Nephron (organoid): ENCODE measurements around the gene SYS1.

Experiments
- H3K27ac Mint-ChIP-seq, 3 experiments: 2 replicates each; pipeline ENCODE4 v1.8.0; 2020; ENCODE audit warnings: mixed read lengths in 3 of 3, mild to moderate bottlenecking in 2 of 3, moderate library complexity in 1 of 3
- H3K27me3 Mint-ChIP-seq: 2 replicates; pipeline ENCODE4 v1.8.0; 2021; ENCODE audit warnings: low read depth, mild to moderate bottlenecking, moderate library complexity, mixed read lengths
- H3K36me3 Mint-ChIP-seq: 2 replicates; pipeline ENCODE4 v1.8.0; 2020; ENCODE audit warnings: low read depth, mixed read lengths
- H3K4me1 Mint-ChIP-seq: 2 replicates; pipeline ENCODE4 v1.8.0; 2020; ENCODE audit warnings: mixed read lengths
- H3K4me3 Mint-ChIP-seq, 3 experiments: 2 replicates each; pipeline ENCODE4 v1.8.0; 2020; ENCODE audit warnings: mild to moderate bottlenecking in 3 of 3, mixed read lengths in 3 of 3, moderate library complexity in 2 of 3
- H3K9me3 Mint-ChIP-seq: 2 replicates; pipeline ENCODE4 v1.8.0; 2020; ENCODE audit warnings: mixed read lengths
- CTCF ChIP-seq, 3 experiments: fragments of 200-600 bp; sonication (generic); IDR thresholded peaks; one replicate each; pipeline ENCODE4 v1.5.0; 2021; ENCODE audit warnings: antibody characterized with exemption in 3 of 3; ENCODE audit not compliant: unreplicated experiment in 3 of 3

Gene SYS1

GRCh38 chr20:45365444-45365970 is 2.6 kb downstream of the SYS1 start:
- H3K9me3 Mint-ChIP-seq = no peaks in the 10 kb centered on the region
- TF ChIP-seq CTCF (IDR thresholded peaks at IDR 0.05; ENCODE audit: unreplicated experiment in 3 of 3) = no peak
- no peaks in the 10 kb centered on the region for H3K27me3 Mint-ChIP-seq
- peak overlapping the region; percentile 75 to 95 (median 76) for H3K4me3 Mint-ChIP-seq
- H3K27ac Mint-ChIP-seq = no peak overlapping the region
- H3K36me3 Mint-ChIP-seq = peaks cover 33% of the 10 kb centered on the region
- H3K4me1 Mint-ChIP-seq = peaks cover 14% of the 10 kb centered on the region

GRCh38 chr20:45366192-45366591 is 3.2 kb downstream of the SYS1 start:
- H3K4me1 Mint-ChIP-seq = peaks cover 14% of the 10 kb centered on the region
- no peak overlapping the region for H3K27ac Mint-ChIP-seq
- TF ChIP-seq CTCF (IDR thresholded peaks at IDR 0.05; ENCODE audit: unreplicated experiment in 3 of 3) = no peak
- no peak overlapping the region for H3K4me3 Mint-ChIP-seq
- no peaks in the 10 kb centered on the region for H3K9me3 Mint-ChIP-seq
- H3K27me3 Mint-ChIP-seq = no peaks in the 10 kb centered on the region
- peaks cover 33% of the 10 kb centered on the region for H3K36me3 Mint-ChIP-seq

GRCh38 chr20:45366631-45367030 is 3.7 kb downstream of the SYS1 start:
- H3K4me3 Mint-ChIP-seq = no peak overlapping the region

GRCh38 chr20:45367126-45367525 is 4.2 kb downstream of the SYS1 start:
- no peaks in the 10 kb centered on the region for H3K27me3 Mint-ChIP-seq
- no peak overlapping the region for H3K4me3 Mint-ChIP-seq
- H3K9me3 Mint-ChIP-seq = no peaks in the 10 kb centered on the region
- H3K27ac Mint-ChIP-seq = no peak overlapping the region
- TF ChIP-seq CTCF (IDR thresholded peaks at IDR 0.05; ENCODE audit: unreplicated experiment in 3 of 3) = no peak
- peaks cover 33% of the 10 kb centered on the region for H3K36me3 Mint-ChIP-seq
- H3K4me1 Mint-ChIP-seq = peaks cover 14% of the 10 kb centered on the region

More at GRCh38 chr20:45366631-45367030, 3.7 kb downstream of the SYS1 start:
- Mint-ChIP-seq H3K36me3 (peaks cover 33% of the 10 kb centered on the region), H3K27me3 (no peaks in the 10 kb centered on the region), H3K27ac (no peak overlapping the region), H3K9me3 (no peaks in the 10 kb centered on the region), H3K4me1 (peaks cover 14% of the 10 kb centered on the region)
- no peak for TF ChIP-seq CTCF (IDR thresholded peaks at IDR 0.05; ENCODE audit: unreplicated experiment in 3 of 3)

GRCh38 chr20:45368221-45368980 is 5.4 kb downstream of the SYS1 start:
- H3K27me3 Mint-ChIP-seq = peaks cover 3% of the 10 kb centered on the region
- no peak for TF ChIP-seq CTCF (IDR thresholded peaks at IDR 0.05; ENCODE audit: unreplicated experiment in 3 of 3)
- no peaks in the 10 kb centered on the region for H3K9me3 Mint-ChIP-seq
- peaks cover 33% of the 10 kb centered on the region for H3K36me3 Mint-ChIP-seq
- H3K27ac Mint-ChIP-seq = peak overlapping the region in 1 of 3 experiments; percentile 33
- peaks cover 7% of the 10 kb centered on the region for H3K4me1 Mint-ChIP-seq
- no peak overlapping the region for H3K4me3 Mint-ChIP-seq
